SH-SY5Y (cell line): Measurements from ENCODE around the gene FAM228B.

Source experiments
- GATA2 ChIP-seq: IDR thresholded peaks from 2 replicates; pipeline ENCODE4 v1.6.1; 2011; ENCODE audit warnings: mild to moderate bottlenecking, low read depth, low read length
- GATA3 ChIP-seq: IDR thresholded peaks from 2 replicates; pipeline ENCODE4 v1.6.1; 2011; ENCODE audit warnings: low read depth, mild to moderate bottlenecking, low read length, moderate library complexity

The FAM228B gene

GRCh38 chr2:24204505-24204904, 81.2 kb downstream of the FAM228B start:
- no peak for TF ChIP-seq GATA2
- no peak for TF ChIP-seq GATA3

GRCh38 chr2:24205131-24205530, 81.9 kb downstream of the FAM228B start:
- TF ChIP-seq GATA2 = no peak
- no peak for TF ChIP-seq GATA3

DNA sequence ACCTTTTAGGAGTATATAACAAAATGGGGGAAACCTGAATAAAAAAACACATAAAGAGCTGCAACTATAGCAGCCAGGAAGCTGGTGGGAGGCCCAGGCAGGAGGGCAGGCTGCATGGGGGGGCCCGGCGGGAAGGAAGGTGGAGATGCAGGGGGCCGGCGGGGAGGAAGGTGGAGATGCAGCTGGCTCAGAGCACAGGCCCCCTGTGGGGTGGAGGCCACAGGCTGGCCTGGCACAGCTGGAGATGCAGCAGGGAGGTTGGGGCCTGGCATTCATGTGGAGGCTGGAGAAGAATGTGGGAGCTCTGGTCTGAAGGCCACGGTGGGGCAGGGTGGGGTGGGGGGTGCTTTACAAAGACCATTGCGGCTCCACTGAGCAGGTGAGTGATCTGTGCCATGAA, 83.0 kb downstream of the FAM228B start:
- no peak for TF ChIP-seq GATA2
- no peak for TF ChIP-seq GATA3

GRCh38 chr2:24206714-24207113, 83.4 kb downstream of the FAM228B start:
- TF ChIP-seq GATA3 = no peak

DNA sequence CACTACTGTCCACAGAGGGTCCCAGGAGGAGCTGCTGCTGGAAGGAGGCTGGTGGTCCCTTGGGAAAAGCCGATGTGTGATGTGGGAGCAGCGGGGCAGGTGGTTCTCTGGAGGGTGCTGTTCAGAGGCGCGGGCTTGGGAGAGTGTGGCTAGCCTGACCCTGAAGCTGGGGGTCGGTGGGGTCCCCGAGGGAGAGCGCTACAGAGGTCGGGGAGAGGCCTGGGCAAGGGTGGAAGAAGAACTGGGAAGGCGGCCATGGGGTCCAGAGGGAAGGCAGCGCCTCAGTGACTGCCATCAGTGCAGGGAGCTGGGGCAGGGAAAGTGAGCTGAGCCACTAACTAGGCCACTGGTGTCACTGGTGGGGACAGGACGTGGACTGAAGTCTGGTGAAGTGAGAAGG, 84.1 kb downstream of the FAM228B start:
- TF ChIP-seq GATA2 (no peak), GATA3 (no peak)

DNA sequence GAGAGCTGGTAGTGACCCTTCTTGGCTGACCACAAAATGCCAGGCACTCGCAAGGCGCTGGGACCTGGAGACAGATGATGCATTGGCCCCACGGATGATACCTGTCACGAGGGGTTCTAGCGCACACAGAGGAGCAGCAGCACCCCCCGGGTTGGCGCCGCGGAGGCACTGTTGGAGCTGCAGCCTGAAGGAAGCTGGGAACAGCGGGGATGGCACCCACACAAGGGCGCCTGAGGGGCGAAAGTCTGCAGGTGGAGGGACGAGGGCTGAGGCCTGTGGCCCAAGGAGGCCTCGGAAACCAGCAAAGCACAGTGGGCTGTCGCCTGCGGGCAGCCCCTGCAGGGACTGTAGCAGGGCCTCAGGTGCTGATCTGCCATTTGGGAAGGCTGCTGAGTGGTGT, 85.2 kb downstream of the FAM228B start:
- TF ChIP-seq GATA2 = no peak

GRCh38 chr2:24209389-24210105, 86.3 kb downstream of the FAM228B start:
- TF ChIP-seq GATA3 (no peak), GATA2 (no peak)

DNA sequence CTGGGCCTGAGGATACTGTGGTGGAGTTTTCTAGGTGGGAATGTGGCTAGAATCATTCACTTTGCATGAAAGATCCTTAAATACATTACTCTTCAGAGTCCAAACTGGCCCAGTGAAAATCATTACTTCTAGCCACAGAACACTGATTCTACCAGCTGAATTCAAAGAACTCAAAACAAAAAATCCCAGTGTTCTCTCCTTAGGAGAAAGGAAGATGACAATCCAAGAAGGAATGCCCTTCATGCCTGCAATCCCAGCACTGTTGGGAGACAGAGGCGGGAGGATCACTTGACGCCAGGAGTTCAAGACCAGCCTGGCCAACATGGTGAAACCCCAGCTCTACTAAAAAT, 86.8 kb downstream of the FAM228B start:
- no peak for TF ChIP-seq GATA2
- no peak for TF ChIP-seq GATA3

DNA sequence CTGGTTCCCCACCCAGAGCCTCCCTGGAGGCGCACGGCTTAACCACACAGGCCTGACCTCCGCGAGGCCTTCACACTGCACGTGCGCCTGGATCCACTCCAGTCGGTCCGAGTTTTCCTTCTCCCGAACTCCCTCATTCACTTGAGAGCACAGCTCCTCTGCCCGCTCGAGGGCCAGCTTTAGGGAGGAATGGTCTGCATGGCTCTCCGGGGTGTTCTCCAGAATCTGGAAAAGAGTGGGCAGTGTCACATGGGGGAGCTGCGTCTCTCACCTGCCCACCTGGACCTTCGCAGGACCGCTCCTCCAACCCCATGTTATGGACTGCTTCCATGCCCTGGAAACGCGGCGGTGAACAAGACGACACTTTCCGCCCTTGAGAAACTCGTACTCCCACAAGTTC, 87.5 kb downstream of the FAM228B start:
- TF ChIP-seq GATA2 = no peak
- no peak for TF ChIP-seq GATA3

- TF ChIP-seq GATA2 = no peak
- no peak for TF ChIP-seq GATA3
Measured at GRCh38 chr2:24211408-24211807, 88.1 kb downstream of the FAM228B start.

GRCh38 chr2:24214880-24215279, 91.6 kb downstream of the FAM228B start:
- TF ChIP-seq GATA3 (no peak), GATA2 (no peak)
